Osteocyte (in vitro differentiated cells): ENCODE measurements around the gene DOCK2. TPM values are rescaled to one million over a fixed set of nuclear protein-coding genes. Genes with fewer than 3 reads are reported as not detected.

Experiments used
- DNase-seq: peaks from one replicate; pipeline ENCODE4 v3.0.0; 2021; ENCODE audit warnings: mixed read lengths; ENCODE audit not compliant: unreplicated experiment; ENCODE audit errors: extremely low spot score
- H3K27ac Mint-ChIP-seq: one replicate; pipeline ENCODE4 v1.8.0; 2021; ENCODE audit warnings: mild to moderate bottlenecking, mixed read lengths; ENCODE audit not compliant: unreplicated experiment
- H3K27me3 Mint-ChIP-seq: one replicate; pipeline ENCODE4 v1.8.0; 2021; ENCODE audit warnings: mixed read lengths; ENCODE audit not compliant: unreplicated experiment
- H3K36me3 Mint-ChIP-seq: one replicate; pipeline ENCODE4 v1.8.0; 2021; ENCODE audit warnings: mixed read lengths; ENCODE audit not compliant: unreplicated experiment
- H3K4me1 Mint-ChIP-seq: one replicate; pipeline ENCODE4 v1.8.0; 2021; ENCODE audit warnings: mixed read lengths; ENCODE audit not compliant: unreplicated experiment
- H3K4me3 Mint-ChIP-seq: one replicate; pipeline ENCODE4 v1.8.0; 2021; ENCODE audit warnings: mild to moderate bottlenecking, moderate library complexity, mixed read lengths; ENCODE audit not compliant: unreplicated experiment
- H3K9me3 Mint-ChIP-seq: one replicate; pipeline ENCODE4 v1.8.0; 2021; ENCODE audit warnings: mixed read lengths; ENCODE audit not compliant: unreplicated experiment
- CTCF ChIP-seq: fragments of 200-600 bp; sonication (generic); IDR thresholded peaks from 2 replicates; pipeline ENCODE4 v1.5.0; 2021; ENCODE audit warnings: antibody characterized with exemption, mild to moderate bottlenecking, moderate library complexity
- total RNA-seq: library from RNA; stranded (reverse); gene quantifications from 2 replicates; pipeline ENCODE4 v1.2.1, GENCODE V29; 2021

DOCK2 gene
- total RNA-seq, 1 donor from 2014 or later, result 11.6 TPM

DNA sequence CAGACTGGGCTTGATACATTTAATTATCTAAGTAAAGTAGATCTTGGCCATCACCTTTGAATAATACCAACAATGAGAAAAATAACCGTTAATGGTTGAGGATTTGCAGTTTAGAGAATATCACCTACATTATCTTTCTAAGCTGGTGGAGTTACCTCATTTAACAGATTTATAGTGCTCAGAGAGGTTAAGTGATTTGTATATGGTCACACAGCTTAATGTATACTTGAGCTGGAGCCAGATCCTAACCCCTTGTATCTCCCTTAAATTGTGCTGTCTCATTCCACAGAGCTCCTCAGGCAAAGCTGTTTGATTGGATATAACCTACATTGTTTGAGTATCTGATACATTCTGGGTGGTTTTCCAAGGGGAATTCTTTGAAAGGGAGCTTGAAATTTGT is 285.4 kb downstream of the DOCK2 start:
- Mint-ChIP-seq H3K27ac (no peak overlapping the region), H3K9me3 (no peaks in the 10 kb centered on the region), H3K27me3 (no peaks in the 10 kb centered on the region), H3K36me3 (no peaks in the 10 kb centered on the region), H3K4me1 (peaks cover 24% of the 10 kb centered on the region), H3K4me3 (no peak overlapping the region)
- TF ChIP-seq CTCF, result no peak
- DNase-seq, result no peak

- Mint-ChIP-seq H3K27me3 (no peaks in the 10 kb centered on the region), H3K27ac (no peak overlapping the region), H3K36me3 (no peaks in the 10 kb centered on the region), H3K9me3 (no peaks in the 10 kb centered on the region), H3K4me1 (peaks cover 23% of the 10 kb centered on the region), H3K4me3 (no peak overlapping the region)
- TF ChIP-seq CTCF, result no peak
- no peak for DNase-seq
Observed at GRCh38 chr5:169923988-169924387, 286.9 kb downstream of the DOCK2 start.

DNA sequence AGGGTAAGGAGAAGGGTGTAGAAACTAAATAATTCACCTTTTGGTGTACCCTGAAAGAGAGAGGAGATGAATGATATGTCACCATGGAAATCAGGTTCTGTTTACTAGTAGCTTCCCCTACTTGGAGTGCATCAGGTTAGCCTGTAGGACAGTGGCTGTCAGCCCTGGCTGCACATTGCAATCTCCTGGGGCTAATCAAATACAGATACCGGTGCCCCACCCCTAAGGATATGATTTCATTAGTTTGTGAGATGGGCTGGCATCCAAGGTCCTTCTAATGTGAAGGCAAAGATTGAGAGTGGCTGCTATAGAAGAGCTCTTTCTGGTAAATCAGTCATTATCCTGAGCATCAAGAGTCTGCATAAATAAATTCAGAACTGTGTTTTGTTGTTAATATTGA is 296.1 kb downstream of the DOCK2 start:
- no peaks in the 10 kb centered on the region for H3K36me3 Mint-ChIP-seq
- no peak for TF ChIP-seq CTCF
- H3K4me3 Mint-ChIP-seq, result no peak overlapping the region
- H3K27ac Mint-ChIP-seq, result no peak overlapping the region
- H3K27me3 Mint-ChIP-seq, result no peaks in the 10 kb centered on the region
- H3K4me1 Mint-ChIP-seq, result no peaks in the 10 kb centered on the region
- DNase-seq, result no peak
- no peaks in the 10 kb centered on the region for H3K9me3 Mint-ChIP-seq

DNA sequence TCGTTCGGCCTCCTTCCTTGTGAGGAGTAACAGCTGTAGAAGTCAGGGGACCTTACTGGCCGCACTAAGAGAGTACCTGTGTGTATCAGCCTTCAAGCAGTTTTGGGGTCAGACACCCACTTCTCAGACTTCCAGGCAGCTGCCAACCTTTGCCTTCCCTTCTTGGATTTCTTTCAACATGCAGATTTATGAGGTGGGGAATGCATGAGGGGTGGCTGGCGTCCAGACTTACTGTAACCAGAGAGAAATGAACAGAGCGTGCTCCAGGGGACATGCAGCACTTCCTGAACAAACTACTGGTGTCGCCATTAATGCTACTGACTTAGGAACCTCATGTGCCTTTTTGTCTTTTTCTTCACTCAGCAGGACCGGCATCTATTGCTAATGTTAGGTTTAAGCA is 296.5 kb downstream of the DOCK2 start:
- H3K27ac Mint-ChIP-seq, result no peak overlapping the region
- H3K4me1 Mint-ChIP-seq, result no peaks in the 10 kb centered on the region
- TF ChIP-seq CTCF, result no peak
- DNase-seq, result no peak
- no peaks in the 10 kb centered on the region for H3K27me3 Mint-ChIP-seq
- H3K9me3 Mint-ChIP-seq, result no peaks in the 10 kb centered on the region
- no peaks in the 10 kb centered on the region for H3K36me3 Mint-ChIP-seq
- no peak overlapping the region for H3K4me3 Mint-ChIP-seq

GRCh38 chr5:169934990-169935389 is 297.9 kb downstream of the DOCK2 start:
- no peak overlapping the region for H3K4me3 Mint-ChIP-seq
- H3K9me3 Mint-ChIP-seq, result no peaks in the 10 kb centered on the region
- H3K4me1 Mint-ChIP-seq, result no peaks in the 10 kb centered on the region
- no peak for DNase-seq
- no peak for TF ChIP-seq CTCF
- H3K27me3 Mint-ChIP-seq, result no peaks in the 10 kb centered on the region
- no peaks in the 10 kb centered on the region for H3K36me3 Mint-ChIP-seq
- H3K27ac Mint-ChIP-seq, result no peak overlapping the region
